NCI-H524 treated with DMSO at 0.1 percent for 48 hours (cell line): ENCODE results near the gene ARID2.

Experiments
- DNase-seq: peaks from one replicate; lab custom pipeline; 2025; lab: John Stamatoyannopoulos, UW

ARID2 gene

DNA sequence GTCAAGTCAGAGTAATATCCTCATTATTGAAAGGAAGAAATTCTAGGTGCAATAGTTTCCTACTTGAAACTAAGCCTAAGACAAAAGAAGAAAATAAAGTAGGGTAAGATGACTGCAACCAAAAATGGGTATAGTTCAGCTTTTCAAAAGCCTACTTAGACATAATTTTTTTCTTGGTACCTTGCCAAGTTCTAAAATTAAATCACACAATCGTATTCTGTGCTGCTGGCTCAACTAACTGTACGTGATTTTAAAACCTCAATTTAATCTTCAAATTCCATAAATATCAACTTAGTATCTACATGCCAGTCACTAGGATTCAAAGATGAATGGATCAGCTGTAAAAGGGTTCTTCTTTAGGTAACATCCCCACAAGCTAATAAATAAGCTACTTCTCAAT, 204.0 kb downstream of the ARID2 start:
- DNase-seq = no peak

DNA sequence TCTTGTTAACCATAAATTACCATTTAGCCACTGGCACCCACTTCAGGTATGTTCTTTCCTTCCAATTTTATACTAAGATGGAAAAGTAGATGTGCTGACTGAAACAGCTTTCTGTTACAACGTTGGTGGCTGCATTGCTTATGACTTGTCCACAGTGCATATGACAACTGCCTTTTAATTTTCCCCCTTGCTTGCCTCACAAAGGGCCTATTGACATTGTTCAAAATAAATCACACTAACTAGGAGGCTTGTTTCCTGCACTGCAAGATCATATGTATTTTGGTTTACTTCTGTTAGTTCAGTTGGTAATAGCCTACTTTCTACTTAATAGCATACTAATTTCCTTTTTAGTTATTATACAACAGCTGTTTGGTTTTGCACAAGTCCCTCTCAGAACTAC, 205.4 kb downstream of the ARID2 start:
- no peak for DNase-seq

DNA sequence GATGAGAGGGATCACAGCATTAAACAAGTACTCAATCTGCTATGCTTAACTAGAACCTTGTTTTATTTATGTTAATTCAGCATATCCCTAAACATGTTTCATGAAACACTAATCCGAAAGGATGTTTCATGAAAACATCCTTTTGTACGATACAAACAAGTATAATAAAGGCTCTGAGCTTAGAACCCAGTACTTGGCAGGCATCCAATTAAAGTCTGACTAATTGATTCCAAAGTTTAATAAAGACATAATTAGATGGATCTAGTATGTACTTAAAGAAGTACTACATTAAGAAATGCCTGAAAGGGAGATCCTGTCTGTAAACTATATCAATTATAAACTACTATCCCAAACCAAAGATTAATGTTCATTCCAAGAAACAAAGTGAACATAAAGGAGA, 209.1 kb downstream of the ARID2 start:
- DNase-seq = no peak

DNA sequence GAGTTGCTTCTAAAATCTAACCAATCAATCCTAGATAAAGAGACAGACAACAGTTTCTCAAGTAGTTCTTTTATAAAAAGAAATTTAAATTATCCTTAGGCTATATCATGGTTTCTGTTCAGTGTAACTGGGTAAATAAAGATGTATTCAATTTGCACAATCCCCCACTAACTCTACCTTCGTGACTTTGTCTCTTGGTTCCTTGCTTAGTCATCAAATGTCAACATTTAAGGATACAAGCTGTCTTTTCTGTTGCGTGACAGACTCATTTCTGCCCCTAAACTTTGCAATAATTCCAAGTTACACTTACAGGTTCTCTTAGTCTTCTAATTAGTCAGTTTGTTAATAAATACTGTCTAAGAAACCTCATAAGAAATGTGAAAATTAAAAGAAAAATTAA, 210.3 kb downstream of the ARID2 start:
- DNase-seq = no peak

DNA sequence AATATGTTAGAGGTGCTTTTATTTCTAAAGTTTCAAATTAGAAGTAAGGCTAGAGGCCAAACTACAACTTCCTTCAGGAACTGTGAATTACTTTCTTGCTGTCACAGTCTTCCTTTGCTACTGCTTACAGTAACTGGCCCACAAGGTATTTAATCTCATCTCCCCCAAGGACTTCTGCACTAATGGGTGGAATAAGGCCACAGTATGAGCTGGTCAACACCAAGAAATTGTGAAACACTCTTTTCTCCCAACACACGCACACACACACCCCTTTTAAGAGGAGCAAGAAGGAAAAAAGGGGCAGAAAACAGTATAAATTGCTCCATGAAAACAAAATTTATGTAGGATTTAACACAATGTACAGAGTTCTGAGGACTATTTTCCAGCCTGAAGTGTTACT, 215.3 kb downstream of the ARID2 start:
- DNase-seq = no peak

DNA sequence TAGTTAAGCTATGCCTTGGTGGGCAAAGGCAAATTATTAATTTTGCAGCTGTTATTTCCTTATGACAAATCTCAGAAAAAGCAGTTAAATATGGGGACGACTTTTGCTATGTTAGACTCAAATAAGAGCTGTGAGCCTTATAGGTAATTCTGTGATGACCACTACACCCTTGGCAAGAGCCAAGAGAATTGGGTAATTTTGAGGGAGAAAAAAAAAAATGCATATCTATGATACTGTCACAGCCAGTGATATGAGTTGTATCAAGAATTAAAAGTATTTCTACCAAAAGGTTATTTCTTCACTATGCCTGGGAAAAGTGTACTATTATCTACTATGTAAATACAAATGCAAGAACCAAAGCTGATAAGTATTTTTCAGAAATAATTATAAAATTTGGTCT, 216.9 kb downstream of the ARID2 start:
- DNase-seq = no peak

DNA sequence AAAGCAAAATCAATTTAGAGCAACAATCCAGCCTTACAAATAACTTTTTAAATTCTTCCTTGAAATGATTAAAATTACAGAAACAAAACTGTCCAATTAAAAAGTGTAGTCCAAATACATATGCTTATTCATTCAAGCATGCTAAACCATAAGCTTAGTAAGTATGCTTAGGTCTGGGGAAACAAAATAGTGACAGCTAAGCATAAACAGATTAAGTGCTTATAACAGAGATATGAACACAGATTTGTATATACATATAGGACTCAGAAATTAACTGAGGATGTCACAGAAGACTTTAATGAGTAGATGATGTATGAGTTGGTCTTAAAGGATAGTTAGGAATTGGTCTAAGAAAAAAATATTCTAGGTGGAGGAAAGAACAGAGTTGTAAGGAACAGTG, 219.0 kb downstream of the ARID2 start:
- peak; percentile 8 for DNase-seq
